Neutrophil (primary cell): ENCODE results near the gene OTOA.

ENCODE experiments used
- H3K27ac ChIP-seq: fragments of 200-600 bp; sonication (generic); 2 replicates; pipeline ENCODE4 v1.5.1; 2016; ENCODE audit warnings: mild to moderate bottlenecking, moderate library complexity
- H3K27me3 ChIP-seq: fragments of 200-600 bp; sonication (generic); 2 replicates; pipeline ENCODE4 v1.6.0; 2016; ENCODE audit warnings: mild to moderate bottlenecking
- H3K36me3 ChIP-seq: fragments of 200-600 bp; sonication (generic); 2 replicates; pipeline ENCODE4 v1.5.1; 2017
- H3K4me1 ChIP-seq, 2 experiments: fragments of 200-600 bp in 1 of 2; sonication (generic) in 1 of 2; 1 replicate in 1 of 2; 2 replicates in 1 of 2; pipeline versions ENCODE4 v1.5.1 to v1.6.1; 2013 to 2016; ENCODE audit warnings: low read depth in 1 of 2, low read length in 1 of 2, mild to moderate bottlenecking in 1 of 2, moderate library complexity in 1 of 2; ENCODE audit not compliant: control insufficient read depth in 1 of 2, insufficient read depth in 1 of 2
- H3K4me3 ChIP-seq, 2 experiments: fragments of 200-600 bp in 1 of 2; sonication (generic) in 1 of 2; 1 replicate in 1 of 2; 2 replicates in 1 of 2; pipeline ENCODE4 v1.5.1; 2013 to 2016; ENCODE audit warnings: low read depth in 1 of 2, low read length in 1 of 2, mild to moderate bottlenecking in 1 of 2, moderate library complexity in 1 of 2
- H3K9me3 ChIP-seq: fragments of 200-600 bp; sonication (generic); 2 replicates; pipeline ENCODE4 v1.5.1; 2016
- CTCF ChIP-seq: fragments of 200-600 bp; sonication (generic); IDR thresholded peaks from 2 replicates; pipeline ENCODE4 v1.5.1; 2016; ENCODE audit warnings: antibody characterized with exemption

OTOA gene

GRCh38 chr16:21663889-21664647 is at the start of gene OTOA:
TSS of gene OTOA (plus strand) at chr16:21663968. CDS start at chr16:21678515, 14,547 bp downstream.
- no peak within 1 kb of the TSS for H3K27ac ChIP-seq
- peaks cover 64% of the 10 kb centered on the region for H3K27me3 ChIP-seq
- H3K4me1 ChIP-seq: no peaks in the 10 kb centered on the region
- peaks cover 3% of the 10 kb centered on the region for H3K36me3 ChIP-seq
- TF ChIP-seq CTCF: no peak
- no peak within 1 kb of the TSS for H3K4me3 ChIP-seq
- H3K9me3 ChIP-seq: no peaks in the 10 kb centered on the region

- H3K4me1 ChIP-seq: peaks cover 66 to 75% of the 10 kb centered on the region in 2 experiments
- H3K36me3 ChIP-seq: peaks cover 14% of the 10 kb centered on the region
- TF ChIP-seq CTCF: no peak
- H3K27me3 ChIP-seq: no peaks in the 10 kb centered on the region
- no peaks in the 10 kb centered on the region for H3K9me3 ChIP-seq
- H3K4me3 ChIP-seq: no peak overlapping the region
- H3K27ac ChIP-seq: no peak overlapping the region
These were observed 48.9 kb upstream of the OTOA start for GRCh38 chr16:21614896-21615295.

- Histone ChIP-seq H3K36me3 (peaks cover 21% of the 10 kb centered on the region), H3K4me1 (peaks cover 60 to 70% of the 10 kb centered on the region in 2 experiments), H3K4me3 (no peak overlapping the region), H3K9me3 (no peaks in the 10 kb centered on the region), H3K27me3 (no peaks in the 10 kb centered on the region), H3K27ac (peak overlapping the region; percentile 0)
- TF ChIP-seq CTCF: no peak
These were observed 46.2 kb upstream of the OTOA start for GRCh38 chr16:21617607-21618006.

- Histone ChIP-seq H3K4me3 (no peak overlapping the region), H3K27ac (peak overlapping the region; percentile 0), H3K9me3 (no peaks in the 10 kb centered on the region), H3K4me1 (peaks cover 60 to 70% of the 10 kb centered on the region in 2 experiments), H3K27me3 (no peaks in the 10 kb centered on the region), H3K36me3 (peaks cover 21% of the 10 kb centered on the region)
- TF ChIP-seq CTCF: no peak
These were observed 45.5 kb upstream of the OTOA start for GRCh38 chr16:21618281-21618680.

GRCh38 chr16:21619765-21620425 is 43.9 kb upstream of the OTOA start:
- TF ChIP-seq CTCF: no peak
- Histone ChIP-seq H3K9me3 (no peaks in the 10 kb centered on the region), H3K4me3 (no peak overlapping the region), H3K27ac (peak overlapping the region; percentile 42), H3K27me3 (no peaks in the 10 kb centered on the region), H3K36me3 (peaks cover 26% of the 10 kb centered on the region), H3K4me1 (peaks cover 49 to 59% of the 10 kb centered on the region in 2 experiments)
